GM12874 (cell line): ENCODE measurements around the gene CD14.

Experiments used
- CTCF ChIP-seq: IDR thresholded peaks from 2 replicates; pipeline ENCODE4 v1.5.1; 2011; ENCODE audit warnings: low read depth, mild to moderate bottlenecking, control low read depth, low read length, moderate library complexity; ENCODE audit not compliant: insufficient read depth

The CD14 gene

GRCh38 chr5:140631831-140632365, 1.1 kb downstream of the CD14 start:
- no peak for TF ChIP-seq CTCF

GRCh38 chr5:140631036-140631417, 1.9 kb downstream of the CD14 start:
- no peak for TF ChIP-seq CTCF

GRCh38 chr5:140630292-140631035, 2.5 kb downstream of the CD14 start:
- TF ChIP-seq CTCF: no peak

GRCh38 chr5:140628711-140629110, 4.3 kb downstream of the CD14 start:
- TF ChIP-seq CTCF: no peak

GRCh38 chr5:140627972-140628371, 5.0 kb downstream of the CD14 start:
- TF ChIP-seq CTCF: no peak

GRCh38 chr5:140622301-140622700, 10.7 kb downstream of the CD14 start:
- TF ChIP-seq CTCF: no peak

GRCh38 chr5:140611020-140611521, 21.9 kb downstream of the CD14 start:
- TF ChIP-seq CTCF: no peak
